Right ventricle myocardium superior (tissue), 1 donor: ENCODE results near the gene NRF1. TPM values are rescaled to one million over a fixed set of nuclear protein-coding genes. Genes with fewer than 3 reads are reported as not detected.

Experiments
- ATAC-seq: fragments of 200-7000 bp; cut with Tn5 transposase; one replicate; pipeline ENCODE4 v1.9.1; 2020; ENCODE audit warnings: mild to moderate bottlenecking; ENCODE audit not compliant: poor library complexity
- DNase-seq: peaks from one replicate; pipeline ENCODE4 v3.0.0-alpha.2; 2020
- intact Hi-C: fragments of 100-400 bp; cut with DNase I; formaldehyde crosslinking; loops from one replicate; pipeline ENCODE4 v1.11.2; 2022
- total RNA-seq: library from RNA; stranded (reverse); fragmentation: NEBNext Ultra II Directional; extraction: Animal tissue kit (Norgen Biotek cat#: 25700); gene quantifications from one replicate; pipeline ENCODE4 v1.2.1, GENCODE V29; 2021
- donor health status: DM: no; HTN: yes; CAD: no; lungs with severe emphysema.

Gene NRF1
- total RNA-seq, 1 donor from 2014 or later, result 9.0 TPM

- DNase-seq, result no peak
- ATAC-seq, result no peak
- intact Hi-C loops, result no loop called here
Measured at GRCh38 chr7:129750091-129750490, 138.6 kb downstream of the NRF1 start.

GRCh38 chr7:129750501-129750900 is 139.0 kb downstream of the NRF1 start:
- intact Hi-C loops, result no loop called here
- ATAC-seq (no peak), DNase-seq (no peak)

GRCh38 chr7:129751916-129752315 is 140.4 kb downstream of the NRF1 start:
- ATAC-seq (peak; percentile 15), DNase-seq (no peak)
- intact Hi-C loops, result no loop called here

- ATAC-seq (no peak), DNase-seq (no peak)
- intact Hi-C loops, result no loop called here
Measured at GRCh38 chr7:129752760-129753159, 141.2 kb downstream of the NRF1 start.

GRCh38 chr7:129754406-129754805 is 142.9 kb downstream of the NRF1 start:
- DNase-seq (no peak), ATAC-seq (no peak)
- intact Hi-C loops, result no loop called here

- ATAC-seq (no peak), DNase-seq (no peak)
- intact Hi-C loops, result no loop called here
Measured at GRCh38 chr7:129757991-129758390, 146.5 kb downstream of the NRF1 start.

- DNase-seq (no peak), ATAC-seq (no peak)
- intact Hi-C loops, result no loop called here
Measured at GRCh38 chr7:129762387-129762969, 151.0 kb downstream of the NRF1 start.

- intact Hi-C loops, result no loop called here
- no peak for ATAC-seq
- no peak for DNase-seq
Measured at GRCh38 chr7:129764247-129765084, 152.9 kb downstream of the NRF1 start.

GRCh38 chr7:129765352-129765751 is 153.8 kb downstream of the NRF1 start:
- ATAC-seq (no peak), DNase-seq (no peak)
- intact Hi-C loops, result no loop called here

- DNase-seq, result no peak
- intact Hi-C loops, result no loop called here
- ATAC-seq, result no peak
Measured at GRCh38 chr7:129767120-129768015, 155.8 kb downstream of the NRF1 start.

GRCh38 chr7:129768614-129769399 is 157.3 kb downstream of the NRF1 start:
- DNase-seq (no peak), ATAC-seq (no peak)
- intact Hi-C loops, result no loop called here

GRCh38 chr7:129769400-129769774 is 157.9 kb downstream of the NRF1 start:
- no peak for ATAC-seq
- no peak for DNase-seq
- intact Hi-C loops, result no loop called here

- DNase-seq (no peak), ATAC-seq (no peak)
- intact Hi-C loops, result no loop called here
Measured at GRCh38 chr7:129769866-129770808, 158.6 kb downstream of the NRF1 start.

GRCh38 chr7:129771201-129771927 is 159.8 kb downstream of the NRF1 start:
- no peak for ATAC-seq
- no peak for DNase-seq

GRCh38 chr7:129771928-129772479 is 160.5 kb downstream of the NRF1 start:
- DNase-seq, result no peak
- intact Hi-C loops, result no loop called here
- ATAC-seq, result no peak

More at GRCh38 chr7:129771201-129771927, 159.8 kb downstream of the NRF1 start:
- intact Hi-C loops, result no loop called here

- ATAC-seq (no peak), DNase-seq (no peak)
- intact Hi-C loops, result no loop called here
Measured at GRCh38 chr7:129772646-129773280, 161.2 kb downstream of the NRF1 start.
